Hepatocyte (in vitro differentiated cells): ENCODE data around the gene UBQLN4. TPM values are rescaled to one million over a fixed set of nuclear protein-coding genes. Genes with fewer than 3 reads are reported as not detected.
A peak's percentile ranks its signal among the peaks of the same experiment; 100 is the strongest.

Experiments
- DNase-seq: peaks from one replicate; pipeline ENCODE4 v3.0.0-alpha.2; 2016; ENCODE audit warnings: low spot score
- H2AFZ ChIP-seq: fragments of 200-600 bp; sonication (generic); 2 replicates; pipeline ENCODE4 v1.6.0; 2016; ENCODE audit warnings: antibody characterized with exemption, mild to moderate bottlenecking
- H3K27ac ChIP-seq: fragments of 200-600 bp; sonication (generic); 2 replicates; pipeline ENCODE4 v1.5.1; 2016; ENCODE audit warnings: mild to moderate bottlenecking
- H3K27me3 ChIP-seq: fragments of 200-600 bp; sonication (generic); 2 replicates; pipeline ENCODE4 v1.6.1; 2016
- H3K36me3 ChIP-seq: fragments of 200-600 bp; sonication (generic); replicated peaks from 2 replicates; pipeline ENCODE4 v1.5.1; 2016; ENCODE audit warnings: low read depth; ENCODE audit not compliant: insufficient read depth
- H3K4me1 ChIP-seq: fragments of 200-600 bp; sonication (generic); 2 replicates; pipeline ENCODE4 v1.5.1; 2016; ENCODE audit warnings: mild to moderate bottlenecking, moderate library complexity; ENCODE audit not compliant: insufficient read depth
- H3K4me2 ChIP-seq: fragments of 200-600 bp; sonication (generic); 2 replicates; pipeline ENCODE4 v1.6.0; 2016
- H3K4me3 ChIP-seq: fragments of 200-600 bp; sonication (generic); 2 replicates; pipeline ENCODE4 v1.5.1; 2016; ENCODE audit warnings: mild to moderate bottlenecking
- H3K79me2 ChIP-seq: fragments of 200-600 bp; sonication (generic); 2 replicates; pipeline ENCODE4 v1.6.0; 2017; ENCODE audit warnings: mild to moderate bottlenecking
- H3K9me2 ChIP-seq: fragments of 200-600 bp; sonication (generic); replicated peaks from 2 replicates; pipeline ENCODE4 v1.6.0; 2017; ENCODE audit warnings: mild to moderate bottlenecking; ENCODE audit not compliant: insufficient read depth
- H3K9me3 ChIP-seq: fragments of 200-600 bp; sonication (generic); 2 replicates; pipeline ENCODE4 v1.5.1; 2016; ENCODE audit warnings: low read depth, mild to moderate bottlenecking
- H4K20me1 ChIP-seq: fragments of 200-600 bp; sonication (generic); 2 replicates; pipeline ENCODE4 v1.6.0; 2016; ENCODE audit warnings: mild to moderate bottlenecking; ENCODE audit not compliant: insufficient read depth, poor library complexity, severe bottlenecking
- CTCF ChIP-seq: fragments of 200-600 bp; sonication (generic); IDR thresholded peaks from 2 replicates; pipeline ENCODE4 v1.5.1; 2016; ENCODE audit warnings: antibody characterized with exemption, mild to moderate bottlenecking; ENCODE audit not compliant: poor library complexity
- EZH2 ChIP-seq: fragments of 200-600 bp; sonication (generic); IDR thresholded peaks from 2 replicates; pipeline ENCODE4 v1.6.1; 2016; ENCODE audit warnings: antibody characterized with exemption, mild to moderate bottlenecking, borderline replicate concordance
- EZH2phosphoT487 ChIP-seq: fragments of 200-600 bp; sonication (generic); IDR thresholded peaks from one replicate; pipeline ENCODE4 v1.6.1; 2018; ENCODE audit warnings: antibody characterized with exemption, mild to moderate bottlenecking, low read depth, moderate library complexity; ENCODE audit not compliant: unreplicated experiment, severe bottlenecking
- WGBS: methylation state at CpG from one replicate; pipeline ENCODE4 v1.1.6; 2016; ENCODE audit warnings: low lambda C conversion rate; ENCODE audit errors: missing lambda C conversion rate; 5-methylcytosine and 5-hydroxymethylcytosine counted together
- polyA plus RNA-seq: library from polyadenylated mRNA; unstranded; fragments of >200 nt; fragmentation: Nextera tagmentation; extraction: Ambion mirVana; gene quantifications from 2 replicates; pipeline ENCODE4 v1.2.1, GENCODE V29; 2016
- total RNA-seq: library from RNA; depleted of rRNA; stranded (reverse); fragments of >200 nt; gene quantifications from 2 replicates; pipeline ENCODE4 v1.2.3, GENCODE V29; 2014

Gene UBQLN4
- total and polyA plus RNA-seq, 2 experiments from 2014 or later, result 29.5 to 35.3 TPM

GRCh38 chr1:156086256-156086662 is 32.7 kb upstream of the UBQLN4 start:
- Histone ChIP-seq H4K20me1 (peaks cover 3% of the 10 kb centered on the region), H3K4me1 (peaks cover 39% of the 10 kb centered on the region), H3K9me2 (no peaks in the 10 kb centered on the region), H3K36me3 (no peaks in the 10 kb centered on the region), H3K4me3 (no peak overlapping the region), H3K4me2 (peak overlapping the region; percentile 51), H3K27me3 (no peaks in the 10 kb centered on the region), H3K9me3 (no peaks in the 10 kb centered on the region), H2AFZ (no peak overlapping the region), H3K27ac (peak overlapping the region; percentile 86), H3K79me2 (peaks cover 83% of the 10 kb centered on the region)
- WGBS, result 14% methylated on average over 1 of the region's 1 CpG
- TF ChIP-seq EZH2, result no peak
- DNase-seq, result peak; percentile 73

GRCh38 chr1:156083800-156084790 is 30.5 kb upstream of the UBQLN4 start:
- no peaks in the 10 kb centered on the region for H3K9me2 ChIP-seq
- H3K79me2 ChIP-seq, result peaks cover 86% of the 10 kb centered on the region
- peak overlapping the region; percentile 73 for H3K4me3 ChIP-seq
- H3K36me3 ChIP-seq, result no peaks in the 10 kb centered on the region
- H4K20me1 ChIP-seq, result peaks cover 12% of the 10 kb centered on the region
- peak overlapping the region; percentile 88 for H3K4me2 ChIP-seq
- no peak for TF ChIP-seq EZH2phosphoT487
- TF ChIP-seq EZH2, result no peak
- no peak for TF ChIP-seq CTCF
- H3K4me1 ChIP-seq, result peaks cover 49% of the 10 kb centered on the region
- no peaks in the 10 kb centered on the region for H3K9me3 ChIP-seq
- H2AFZ ChIP-seq, result no peak overlapping the region
- no peaks in the 10 kb centered on the region for H3K27me3 ChIP-seq
- DNase-seq, result no peak
- 18% methylated on average over 7 of the region's 7 CpGs for WGBS
- peak overlapping the region; percentile 93 for H3K27ac ChIP-seq

GRCh38 chr1:156082309-156083091 is 28.9 kb upstream of the UBQLN4 start, which contains the start of gene MEX3A:
MEX3A (minus strand) TSS chr1:156082465; CDS start chr1:156081998, 467 bp downstream.
- Histone ChIP-seq H3K27me3 (no peaks in the 10 kb centered on the region), H3K9me2 (no peaks in the 10 kb centered on the region), H3K36me3 (no peaks in the 10 kb centered on the region), H4K20me1 (peaks cover 26% of the 10 kb centered on the region), H3K4me3 (peak within 1 kb of the TSS; percentile 91), H3K9me3 (no peaks in the 10 kb centered on the region), H3K4me2 (peak within 1 kb of the TSS; percentile 88), H3K79me2 (peaks cover 86% of the 10 kb centered on the region), H3K4me1 (peaks cover 54% of the 10 kb centered on the region), H3K27ac (peak within 1 kb of the TSS; percentile 93), H2AFZ (peak within 1 kb of the TSS; percentile 92)
- no peak for TF ChIP-seq CTCF
- TF ChIP-seq EZH2phosphoT487, result no peak
- no peak for TF ChIP-seq EZH2
- WGBS, result 0% methylated on average over 12 of the region's 62 CpGs
- DNase-seq, result peak; percentile 91
